H1 (cell line): ENCODE measurements around the gene HLF. TPM values are rescaled to one million over a fixed set of nuclear protein-coding genes. Genes with fewer than 3 reads are reported as not detected.

Source experiments
- CTCF ChIA-PET: fragments of 300-600 bp; sonication (Branson Sonifier 250); formaldehyde crosslinking; loops from one replicate; lab custom pipeline; 2021; ENCODE audit not compliant: partially characterized antibody; lab: Charles Lee
- POLR2A ChIA-PET: fragments of 300-600 bp; sonication (Branson Sonifier 250); formaldehyde crosslinking; loops from one replicate; lab custom pipeline; 2021; ENCODE audit warnings: inconsistent platforms; ENCODE audit not compliant: partially characterized antibody; lab: Charles Lee
- DNase-seq, 2 experiments: peaks; one replicate each; pipeline versions ENCODE4 v3.0.0 to v3.0.0-alpha.2; 2010 to 2022; ENCODE audit warnings: low spot score in 2 of 2, low read depth in 1 of 2, mixed read lengths in 1 of 2
- FAIRE-seq: peaks from 2 replicates; lab custom pipeline; 2011; peaks lifted over from hg19 to GRCh38; lab: Jason Lieb, UNC
- H2AFZ ChIP-seq: 2 replicates; pipeline ENCODE4 v1.8.1; 2012; ENCODE audit warnings: low read length, inconsistent platforms
- H2AK5ac ChIP-seq: 2 replicates; pipeline ENCODE4 v1.6.1; 2013; ENCODE audit warnings: low read depth, low read length
- H2BK120ac ChIP-seq: replicated peaks from 2 replicates; pipeline ENCODE3; 2013; ENCODE audit warnings: low read depth, low read length, inconsistent platforms
- H2BK12ac ChIP-seq: 2 replicates; pipeline ENCODE4 v1.6.1; 2013; ENCODE audit warnings: low read depth, low read length
- H2BK15ac ChIP-seq: 2 replicates; pipeline ENCODE4 v1.6.1; 2013; ENCODE audit warnings: low read length
- H2BK20ac ChIP-seq: 2 replicates; pipeline ENCODE4 v1.6.1; 2013; ENCODE audit warnings: low read length
- H2BK5ac ChIP-seq: 2 replicates; pipeline ENCODE4 v1.6.1; 2013; ENCODE audit warnings: low read depth, low read length
- H3K14ac ChIP-seq: 2 replicates; pipeline ENCODE4 v1.6.1; 2013; ENCODE audit warnings: inconsistent platforms; ENCODE audit not compliant: insufficient read length
- H3K18ac ChIP-seq: 2 replicates; pipeline ENCODE4 v1.6.1; 2013; ENCODE audit warnings: low read length; ENCODE audit errors: extremely low read depth
- H3K23ac ChIP-seq: 2 replicates; pipeline ENCODE4 v1.6.1; 2013; ENCODE audit warnings: inconsistent platforms; ENCODE audit not compliant: insufficient read length
- H3K23me2 ChIP-seq: 2 replicates; pipeline ENCODE4 v1.6.1; 2013; ENCODE audit warnings: low read depth, low read length
- H3K27ac ChIP-seq: 2 replicates; pipeline ENCODE4 v1.6.1; 2011; ENCODE audit warnings: low read depth, low read length, inconsistent platforms
- H3K27me3 ChIP-seq, 4 experiments: replicated peaks in 1 of 4; 1 replicate in 1 of 4; 2 replicates in 3 of 4; pipeline versions ENCODE4 v1.6.1 to v1.8.1; 2011 to 2013; ENCODE audit warnings: low read length in 3 of 4, mild to moderate bottlenecking in 3 of 4, inconsistent platforms in 2 of 4, mixed read lengths in 2 of 4, moderate library complexity in 1 of 4; ENCODE audit not compliant: control insufficient read depth in 3 of 4, insufficient read depth in 3 of 4; ENCODE audit errors: extremely low read depth in 1 of 4
- H3K36me3 ChIP-seq, 4 experiments: 2 replicates each; pipeline versions ENCODE4 v1.6.1 to v1.8.1; 2011 to 2013; ENCODE audit warnings: mild to moderate bottlenecking in 4 of 4, low read length in 3 of 4, moderate library complexity in 2 of 4, control low read depth in 1 of 4, inconsistent platforms in 1 of 4; ENCODE audit not compliant: insufficient read depth in 4 of 4, control insufficient read depth in 2 of 4
- H3K4ac ChIP-seq: replicated peaks from 2 replicates; pipeline ENCODE3; 2013; ENCODE audit warnings: low read length, low read depth, mixed read lengths, inconsistent platforms; ENCODE audit not compliant: insufficient read length
- H3K4me1 ChIP-seq, 4 experiments: replicated peaks in 1 of 4; 1 replicate in 1 of 4; 2 replicates in 3 of 4; pipeline versions ENCODE4 v1.6.1 to v1.8.1; 2011 to 2013; ENCODE audit warnings: low read length in 3 of 4, inconsistent platforms in 2 of 4, mixed read lengths in 1 of 4; ENCODE audit not compliant: insufficient read depth in 4 of 4, control insufficient read depth in 3 of 4
- H3K4me2 ChIP-seq, 2 experiments: 2 replicates each; pipeline versions ENCODE4 v1.6.1 to v1.8.1; 2011 to 2013; ENCODE audit warnings: low read depth in 2 of 2, low read length in 2 of 2, control low read depth in 1 of 2, inconsistent platforms in 1 of 2, mild to moderate bottlenecking in 1 of 2; ENCODE audit not compliant: insufficient read depth in 1 of 2
- H3K4me3 ChIP-seq, 4 experiments: fragments of 200-600, 300-600 bp in 1 of 4; sonication (generic), shearing (Covaris generic), sonication (Bioruptor Twin) in 1 of 4; 2 replicates each; pipeline versions ENCODE4 v1.5.1 to v1.8.1; 2011 to 2016; ENCODE audit warnings: low read length in 4 of 4, low read depth in 3 of 4, control low read depth in 2 of 4, inconsistent platforms in 2 of 4, mild to moderate bottlenecking in 2 of 4, mixed read lengths in 1 of 4, moderate library complexity in 1 of 4; ENCODE audit not compliant: insufficient read depth in 2 of 4; ENCODE audit errors: extremely low read depth in 1 of 4
- H3K56ac ChIP-seq: replicated peaks from 2 replicates; pipeline ENCODE3; 2013; ENCODE audit warnings: low read depth, mild to moderate bottlenecking, mixed read lengths, low read length, inconsistent platforms; ENCODE audit not compliant: insufficient read length
- H3K79me1 ChIP-seq: 2 replicates; pipeline ENCODE4 v1.6.1; 2013; ENCODE audit warnings: low read depth, low read length, control low read depth
- H3K79me2 ChIP-seq, 2 experiments: 2 replicates each; pipeline versions ENCODE4 v1.6.1 to v1.8.1; 2012 to 2013; ENCODE audit warnings: low read length in 2 of 2, mild to moderate bottlenecking in 2 of 2, inconsistent platforms in 1 of 2; ENCODE audit not compliant: insufficient read depth in 2 of 2, control insufficient read depth in 1 of 2
- H3K9ac ChIP-seq, 4 experiments: replicated peaks in 1 of 4; 1 replicate in 1 of 4; 2 replicates in 3 of 4; pipeline versions ENCODE4 v1.6.1 to v1.8.1; 2011 to 2013; ENCODE audit warnings: low read depth in 3 of 4, low read length in 3 of 4, control low read depth in 2 of 4, mild to moderate bottlenecking in 2 of 4, moderate library complexity in 2 of 4, inconsistent platforms in 1 of 4; ENCODE audit errors: extremely low read depth in 1 of 4
- H3K9me3 ChIP-seq, 2 experiments: 2 replicates each; pipeline versions ENCODE4 v1.6.1 to v1.8.1; 2012 to 2013; ENCODE audit warnings: mild to moderate bottlenecking in 2 of 2, moderate library complexity in 2 of 2, control low read depth in 1 of 2, inconsistent platforms in 1 of 2, low read depth in 1 of 2, low read length in 1 of 2, mixed read lengths in 1 of 2; ENCODE audit not compliant: insufficient read depth in 2 of 2
- H4K20me1 ChIP-seq, 2 experiments: replicated peaks in 1 of 2; 2 replicates each; pipeline versions ENCODE3 to v1.8.1; 2011 to 2013; ENCODE audit warnings: inconsistent platforms in 2 of 2, low read length in 2 of 2, mild to moderate bottlenecking in 1 of 2; ENCODE audit not compliant: insufficient read depth in 2 of 2, control insufficient read depth in 1 of 2
- H4K5ac ChIP-seq: 2 replicates; pipeline ENCODE4 v1.6.1; 2013; ENCODE audit warnings: low read length, low read depth, mixed read lengths, inconsistent platforms; ENCODE audit not compliant: insufficient read length
- H4K8ac ChIP-seq: 2 replicates; pipeline ENCODE4 v1.8.0; 2013; ENCODE audit warnings: mild to moderate bottlenecking, moderate library complexity, low read length, inconsistent platforms; ENCODE audit not compliant: insufficient read depth; ENCODE audit errors: extremely low read depth
- H4K91ac ChIP-seq: replicated peaks from 2 replicates; pipeline ENCODE3; 2013; ENCODE audit warnings: low read length, mixed read lengths, inconsistent platforms; ENCODE audit not compliant: insufficient read length
- CTCF ChIP-seq, 3 experiments: IDR thresholded peaks; 1 replicate in 2 of 3; 2 replicates in 1 of 3; pipeline versions ENCODE4 v1.5.1 to v1.6.1; 2011; ENCODE audit warnings: low read length in 3 of 3, mild to moderate bottlenecking in 3 of 3, inconsistent platforms in 2 of 3, low read depth in 1 of 3, moderate library complexity in 1 of 3; ENCODE audit not compliant: insufficient read depth in 1 of 3; ENCODE audit errors: control extremely low read depth in 1 of 3
- EGR1 ChIP-seq: IDR thresholded peaks from 2 replicates; pipeline ENCODE4 v1.6.1; 2011; ENCODE audit warnings: low read depth, low read length, borderline replicate concordance
- JUND ChIP-seq: IDR thresholded peaks from 2 replicates; pipeline ENCODE4 v1.6.1; 2011; ENCODE audit warnings: mild to moderate bottlenecking, improper control_type of control experiment, low read length
- KDM1A ChIP-seq: fragments of 200-600, 300-600 bp; sonication (generic); IDR thresholded peaks from 2 replicates; pipeline ENCODE4 v1.7.1; 2016; ENCODE audit warnings: mild to moderate bottlenecking, low read length, borderline replicate concordance
- SIN3A ChIP-seq, 2 experiments: IDR thresholded peaks in 1 of 2; conservative IDR thresholded peaks in 1 of 2; 2 replicates each; pipeline ENCODE4 v1.6.1; 2011 to 2012; ENCODE audit warnings: low read length in 2 of 2, improper control_type of control experiment in 1 of 2, low read depth in 1 of 2, mild to moderate bottlenecking in 1 of 2
- SP4 ChIP-seq: IDR thresholded peaks from 2 replicates; pipeline ENCODE4 v1.6.1; 2012; ENCODE audit warnings: low read length, inconsistent platforms
- TAF1 ChIP-seq: IDR thresholded peaks from 2 replicates; pipeline ENCODE4 v1.6.1; 2011; ENCODE audit warnings: mild to moderate bottlenecking, low read depth, low read length
- TAF7 ChIP-seq: optimal IDR thresholded peaks from 2 replicates; pipeline ENCODE3; 2011; ENCODE audit warnings: low read depth, mild to moderate bottlenecking, inconsistent platforms, low read length, moderate library complexity, borderline replicate concordance
- WGBS, 2 experiments: shearing (Covaris generic) in 1 of 2; methylation state at CpG; one replicate each; pipeline versions ENCODE4 v1.1.6 to v1.1.7; 2013 to 2015; ENCODE audit warnings: low lambda C conversion rate in 2 of 2, mixed read lengths in 2 of 2, inconsistent platforms in 1 of 2, low coverage in 1 of 2, missing lambda C conversion rate in 1 of 2; ENCODE audit not compliant: insufficient replicate concordance in 2 of 2, insufficient coverage in 1 of 2, insufficient read length in 1 of 2; ENCODE audit errors: extremely low coverage in 1 of 2, missing lambda C conversion rate in 1 of 2; 5-methylcytosine and 5-hydroxymethylcytosine counted together
- polyA plus RNA-seq, 7 experiments: library from polyadenylated mRNA; depleted of rRNA in 3 of 7; stranded (reverse) in 5 of 7; unstranded in 2 of 7; fragments of >200 nt in 5 of 7; fragments of 200-250 nt in 2 of 7; gene quantifications; 1 replicate in 5 of 7; 2 replicates in 1 of 7; 4 replicates in 1 of 7; pipeline versions ENCODE4 v1.2.1 to v1.2.3, GENCODE V29; 2011 to 2013; ENCODE audit warnings: missing spikeins in 2 of 7, mixed read lengths in 2 of 7
- total RNA-seq: library from RNA; stranded (reverse); fragmentation: NEBNext Ultra II Directional; extraction: Animal tissue kit (Norgen Biotek cat#: 25700); gene quantifications from 2 replicates; pipeline ENCODE4 v1.2.1, GENCODE V29; 2021

Gene HLF
- total and polyA plus RNA-seq, 2 of the 8 experiments (the other 6 are each of a cell fraction or from before 2014, with no cell fraction given) = 0.39 to 0.60 TPM

- H3K4me3 ChIP-seq = no peak overlapping the region
- H4K8ac ChIP-seq = no peak overlapping the region
- DNase-seq = no peak
- no peak overlapping the region for H3K9ac ChIP-seq
- no peak overlapping the region for H3K27ac ChIP-seq
- 91% methylated on average over 2 of the region's 2 CpGs; no CpG with 5 or more reads in 1 of the 2 experiments for WGBS, 2 experiments
- H2BK5ac ChIP-seq = no peak overlapping the region
- no peaks in the 10 kb centered on the region for H3K36me3 ChIP-seq
- CTCF ChIA-PET = interaction anchor here (0.9 to 1.5 kb wide), 3 partner anchors 28 to 78 kb away, joined by 3 to 4 read pairs (median 4); no protein-coding TSS in a partner anchor
- H2AFZ ChIP-seq = no peak overlapping the region
- H3K18ac ChIP-seq = no peak overlapping the region
- no peaks in the 10 kb centered on the region for H3K27me3 ChIP-seq
- H2BK12ac ChIP-seq = no peak overlapping the region
- no peaks in the 10 kb centered on the region for H3K79me2 ChIP-seq
- H2BK20ac ChIP-seq = no peak overlapping the region
- no peaks in the 10 kb centered on the region for H3K4me1 ChIP-seq
- no peak for FAIRE-seq
- H3K23ac ChIP-seq = no peak overlapping the region
- no peak overlapping the region for H3K4me2 ChIP-seq
- H2BK15ac ChIP-seq = no peak overlapping the region
- H2BK120ac ChIP-seq = no peak overlapping the region
- H4K20me1 ChIP-seq = no peaks in the 10 kb centered on the region
- TF ChIP-seq TAF7 (no peak), SIN3A (conservative IDR thresholded peaks at IDR 0.05 in 1 of 2, IDR thresholded peaks at IDR 0.05 in 1 of 2; ENCODE audit: low read depth in 1 of 2, low read length in 2 of 2) (no peak), CTCF (IDR thresholded peaks at IDR 0.05; ENCODE audit: control extremely low read depth in 1 of 3, insufficient read depth in 1 of 3, low read depth in 1 of 3, low read length in 3 of 3) (no peak), TAF1 (no peak), JUND (no peak), SP4 (no peak), KDM1A (no peak), EGR1 (no peak)
- no peak overlapping the region for H3K4ac ChIP-seq
- no peak overlapping the region for H3K56ac ChIP-seq
- H4K91ac ChIP-seq = no peak overlapping the region
- no peak overlapping the region for H3K14ac ChIP-seq
- POLR2A ChIA-PET = no interaction called here
- H3K9me3 ChIP-seq = no peaks in the 10 kb centered on the region
- H4K5ac ChIP-seq = no peak overlapping the region
- H3K79me1 ChIP-seq = no peaks in the 10 kb centered on the region
- H2AK5ac ChIP-seq = no peak overlapping the region
- H3K23me2 ChIP-seq = no peaks in the 10 kb centered on the region
Measured at GRCh38 chr17:55278173-55278961, 13.6 kb downstream of the HLF start.
